DND-41 (cell line): Measurements from ENCODE around the gene LRRN2.

Source experiments
- CTCF ChIP-seq: IDR thresholded peaks from 2 replicates; pipeline ENCODE4 v1.5.1; 2012; ENCODE audit warnings: borderline replicate concordance, low read length, moderate library complexity, mild to moderate bottlenecking; ENCODE audit not compliant: poor library complexity, severe bottlenecking; ENCODE audit errors: extremely low read depth
- EZH2 ChIP-seq: IDR thresholded peaks from 3 replicates; pipeline ENCODE4 v1.6.1; 2012; ENCODE audit warnings: borderline replicate concordance, low read depth, mild to moderate bottlenecking, moderate library complexity, low read length, inconsistent platforms; ENCODE audit not compliant: severe bottlenecking

GRCh38 chr1:204624631-204625216 lies 60.8 kb downstream of the LRRN2 start:
- TF ChIP-seq CTCF (no peak), EZH2 (no peak)
